ENCODE results near the gene INPP5A.

- TF ChIP-seq CTCF (IDR thresholded peaks at IDR 0.05) (no peak), POLR2A (IDR thresholded peaks at IDR 0.05) (no peak)
Observed at GRCh38 chr10:132816718-132817117, 279.1 kb downstream of the INPP5A start.
